Measurements from ENCODE around the gene SLCO2B1.

The SLCO2B1 gene

GRCh38 chr11:75145196-75145971 is 5.5 kb upstream of the SLCO2B1 start:
- no peak for DNase-seq

- no peak for DNase-seq
These were observed 4.9 kb upstream of the SLCO2B1 start for GRCh38 chr11:75145972-75146519.

- DNase-seq, result no peak
These were observed 4.2 kb upstream of the SLCO2B1 start for GRCh38 chr11:75146711-75147110.

- no peak for DNase-seq
These were observed 3.6 kb upstream of the SLCO2B1 start for GRCh38 chr11:75147191-75147874.

- no peak for DNase-seq
These were observed 3.0 kb upstream of the SLCO2B1 start for GRCh38 chr11:75147875-75148263.

- DNase-seq, result no peak
These were observed 2.4 kb upstream of the SLCO2B1 start for GRCh38 chr11:75148436-75148983.

GRCh38 chr11:75149766-75150465 is 991 bp upstream of the SLCO2B1 start:
- no peak for DNase-seq

DNA sequence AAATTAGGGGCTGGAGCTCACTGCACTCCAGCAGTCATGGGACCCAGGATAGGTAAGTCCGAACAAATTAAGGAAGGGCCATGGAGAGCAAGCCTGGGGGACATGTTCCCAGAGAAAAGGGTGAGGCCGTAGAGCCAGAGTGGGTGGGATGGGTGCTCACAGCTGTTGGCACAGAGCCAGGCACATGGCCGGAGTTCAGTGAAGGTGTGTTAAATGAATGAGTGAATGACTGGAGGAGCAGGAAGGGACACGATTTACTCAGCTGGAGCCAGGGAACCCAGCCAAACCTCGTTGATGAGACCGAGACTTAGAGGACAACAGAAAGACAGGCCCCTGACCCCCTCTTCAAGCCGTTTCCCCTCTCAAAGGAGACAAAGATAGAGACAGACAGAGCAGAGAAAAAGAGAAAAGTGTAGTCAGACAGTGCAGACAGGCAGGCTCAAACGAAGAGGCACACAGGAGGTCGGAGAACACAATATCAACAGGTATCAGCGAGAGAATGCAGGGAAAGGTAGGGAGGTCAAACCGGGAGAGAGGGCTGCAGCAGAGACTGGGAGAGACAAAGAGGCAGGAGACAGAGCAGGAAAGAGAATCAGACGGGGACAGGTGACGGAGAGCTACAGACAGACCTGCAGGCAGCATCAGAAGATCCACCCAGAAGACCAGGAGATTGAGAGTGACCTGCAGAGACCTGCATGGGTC is 590 bp downstream of the SLCO2B1 start:
- no peak for DNase-seq

- no peak for DNase-seq
These were observed 1.2 kb downstream of the SLCO2B1 start for GRCh38 chr11:75152090-75152489.

GRCh38 chr11:75152651-75153427 is 1.9 kb downstream of the SLCO2B1 start:
- DNase-seq, result no peak

- no peak for DNase-seq
These were observed 4.0 kb downstream of the SLCO2B1 start for GRCh38 chr11:75154646-75155569.

DNA sequence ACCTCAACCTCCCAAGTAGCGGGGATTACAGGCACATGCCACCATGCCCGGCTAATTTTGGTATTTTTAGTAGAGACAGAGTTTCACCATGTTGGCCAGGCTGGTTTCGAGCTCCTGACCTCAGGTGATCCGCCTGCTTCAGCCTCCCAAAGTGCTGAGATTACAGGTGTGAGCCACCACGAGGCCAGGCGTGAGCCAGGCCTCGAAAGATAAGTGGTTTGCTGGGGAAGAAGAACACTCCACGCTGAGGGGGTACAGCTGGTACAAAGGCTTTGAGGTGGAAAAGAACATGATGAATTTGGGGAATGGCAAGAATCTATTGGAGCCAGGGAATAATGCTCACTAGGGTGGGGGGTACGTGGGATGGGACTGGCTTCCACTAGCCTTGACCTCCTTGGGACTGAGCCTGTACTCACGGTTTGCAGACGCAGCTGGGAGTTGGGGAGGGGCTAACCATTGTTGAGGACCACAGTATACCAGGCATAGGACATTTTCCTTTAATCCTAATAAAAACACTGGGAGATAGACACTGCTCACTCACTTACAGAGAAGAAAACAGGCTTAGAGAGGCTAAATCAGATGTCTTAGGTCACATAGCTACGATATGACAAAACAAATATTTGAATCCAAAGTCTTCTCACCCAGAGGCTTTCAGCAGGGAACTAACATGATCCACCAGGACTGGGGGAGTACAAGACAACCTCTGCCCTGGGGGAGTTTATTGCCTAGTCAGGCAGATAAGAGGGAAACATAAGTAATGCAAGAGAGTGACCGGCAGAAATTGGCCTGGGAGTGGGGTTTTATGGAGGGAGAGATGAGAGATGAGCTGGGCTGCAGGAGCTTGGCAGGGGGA is 4.9 kb downstream of the SLCO2B1 start:
- no peak for DNase-seq

GRCh38 chr11:75158241-75158640 is 7.3 kb downstream of the SLCO2B1 start:
- no peak for DNase-seq

DNA sequence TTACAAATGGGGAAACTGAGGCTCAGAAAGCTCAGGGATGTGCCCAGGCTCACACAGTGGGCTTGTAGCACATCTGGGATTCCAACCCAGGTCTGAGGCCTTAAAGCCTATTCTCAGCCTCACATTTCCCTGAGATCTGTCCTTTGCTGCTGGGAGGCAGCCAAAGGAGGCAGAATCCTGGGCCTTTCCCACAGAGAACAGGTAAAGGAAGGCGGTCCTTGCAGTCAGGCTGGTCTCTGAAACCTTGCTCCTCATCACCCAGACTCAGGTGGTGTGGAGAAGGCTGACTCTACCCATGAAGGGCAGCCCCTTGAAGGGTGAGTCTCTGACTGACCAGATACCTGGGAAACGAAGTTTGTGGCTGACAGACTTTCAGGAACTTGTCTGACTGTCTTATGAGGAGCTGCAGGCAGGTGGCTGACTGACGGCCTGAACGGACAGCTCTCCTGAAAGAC is 7.8 kb downstream of the SLCO2B1 start:
- DNase-seq, result no peak

DNA sequence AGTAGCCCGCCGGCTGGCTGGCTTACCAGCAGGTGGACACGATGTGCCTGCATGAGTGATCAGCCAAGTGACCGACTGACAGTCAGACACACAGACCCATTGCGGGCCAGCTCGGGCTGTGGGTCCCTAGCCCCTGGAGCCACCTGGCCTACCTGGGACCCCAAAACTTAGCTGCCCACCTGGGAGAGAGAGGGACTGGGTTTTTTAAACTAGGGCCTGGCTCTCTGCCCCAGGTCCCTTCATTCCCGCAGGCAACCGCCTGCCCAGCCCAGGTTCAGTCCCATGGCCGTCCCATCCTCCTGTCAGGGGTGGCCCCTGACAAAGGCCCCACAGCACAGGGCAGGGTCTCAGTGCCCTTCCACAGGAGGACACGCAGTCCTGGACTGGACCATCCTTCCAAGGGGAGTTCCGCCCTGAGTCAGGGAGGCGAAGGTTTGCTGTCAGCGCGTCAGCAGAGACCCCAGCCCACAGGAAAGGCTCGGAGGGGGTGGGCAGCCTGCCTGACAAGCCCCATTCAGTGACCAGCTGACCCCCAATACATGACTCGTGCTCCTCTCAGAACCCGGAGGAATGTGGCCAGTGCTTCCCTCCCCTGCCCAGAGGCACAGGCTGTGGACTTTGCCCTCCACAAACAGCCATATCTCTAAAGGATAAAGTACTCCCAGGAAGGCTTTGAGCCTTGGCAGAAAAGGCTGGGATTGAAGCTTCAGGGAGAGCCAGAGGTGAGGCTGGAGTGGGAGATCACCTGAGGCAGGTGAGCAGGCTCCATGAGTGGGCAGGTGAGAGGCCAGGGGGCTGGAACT is 8.4 kb downstream of the SLCO2B1 start:
- no peak for DNase-seq

GRCh38 chr11:75160220-75160757 is 9.4 kb downstream of the SLCO2B1 start:
- DNase-seq, result no peak

GRCh38 chr11:75160880-75161279 is 10.0 kb downstream of the SLCO2B1 start:
- DNase-seq, result no peak

- DNase-seq, result no peak
These were observed 10.7 kb downstream of the SLCO2B1 start for GRCh38 chr11:75161506-75162095.

Data from activated CD4-positive, CD25-positive, alpha-beta regulatory T cell treated with anti-CD3 and anti-CD28 coated beads, Interleukin-2, amount 50 U/mL, for 72 hours (primary cell).